Sciatic nerve (tissue), 2 donors: ENCODE measurements around the gene RBM4. TPM values are rescaled to one million over a fixed set of nuclear protein-coding genes. Genes with fewer than 3 reads are reported as not detected.

Source experiments
- ATAC-seq: fragments of 200-7000 bp; cut with Tn5 transposase; one replicate; pipeline ENCODE4 v1.9.1; 2020; ENCODE audit warnings: mild to moderate bottlenecking, moderate library complexity
- DNase-seq: peaks from one replicate; pipeline ENCODE4 v3.0.0-alpha.2; 2020; ENCODE audit warnings: low spot score
- intact Hi-C: fragments of 100-400 bp; cut with DNase I; formaldehyde crosslinking; loops from one replicate; pipeline ENCODE4 v1.14.2; 2022
- total RNA-seq: library from RNA; stranded (reverse); fragmentation: NEBNext Ultra II Directional; extraction: Animal tissue kit (Norgen Biotek cat#: 25700); gene quantifications from one replicate; pipeline ENCODE4 v1.2.1, GENCODE V29; 2021
- donor health status: DM: no; HTN: no; CAD: no.
- donor health status: DM: no; HTN: no; CAD: no.

RBM4 gene
- total RNA-seq, 1 donor from 2014 or later, result 88.6 TPM

DNA sequence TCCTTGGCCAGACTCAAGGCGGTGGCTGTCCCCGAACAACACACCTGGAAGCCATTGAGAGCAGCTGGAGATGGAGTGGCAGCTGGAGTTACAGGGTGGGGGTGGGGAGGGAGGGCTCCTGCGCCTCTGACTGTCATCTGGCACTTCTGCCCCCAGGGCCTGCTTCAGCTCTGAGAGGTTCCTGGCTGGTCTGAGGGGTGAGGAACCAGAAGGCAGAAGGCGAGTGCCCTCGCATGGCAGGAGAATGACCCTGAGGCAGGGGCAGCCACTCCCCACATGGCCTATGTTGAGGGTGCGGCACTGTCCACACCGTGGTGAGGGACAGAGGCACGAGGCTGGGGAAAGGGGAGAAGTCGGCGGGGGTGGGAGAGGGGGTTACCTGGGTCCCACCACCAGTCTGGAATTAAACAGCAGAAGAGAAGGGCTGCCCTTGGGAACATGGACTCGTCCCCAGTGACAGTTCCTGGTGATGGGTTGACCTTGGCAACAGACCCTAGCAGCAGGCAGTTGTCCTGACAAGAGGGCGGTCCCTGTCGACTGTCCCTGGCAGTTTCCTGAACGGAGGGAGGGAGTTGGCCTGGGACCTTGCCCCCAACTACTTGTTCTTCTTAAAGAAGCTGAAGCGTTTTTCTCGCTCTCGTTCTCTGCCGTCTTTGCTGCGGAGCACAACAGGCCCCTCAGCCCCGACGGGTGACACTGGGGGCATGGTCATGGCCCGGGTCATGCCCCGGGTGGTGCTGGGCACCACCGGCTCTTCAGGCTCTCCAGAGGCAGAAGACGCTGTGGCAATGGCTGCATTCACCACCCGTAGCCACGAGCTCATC, 47.0 kb downstream of the RBM4 start:
- intact Hi-C loops, result no loop called here
- no peak for DNase-seq
- ATAC-seq, result no peak

DNA sequence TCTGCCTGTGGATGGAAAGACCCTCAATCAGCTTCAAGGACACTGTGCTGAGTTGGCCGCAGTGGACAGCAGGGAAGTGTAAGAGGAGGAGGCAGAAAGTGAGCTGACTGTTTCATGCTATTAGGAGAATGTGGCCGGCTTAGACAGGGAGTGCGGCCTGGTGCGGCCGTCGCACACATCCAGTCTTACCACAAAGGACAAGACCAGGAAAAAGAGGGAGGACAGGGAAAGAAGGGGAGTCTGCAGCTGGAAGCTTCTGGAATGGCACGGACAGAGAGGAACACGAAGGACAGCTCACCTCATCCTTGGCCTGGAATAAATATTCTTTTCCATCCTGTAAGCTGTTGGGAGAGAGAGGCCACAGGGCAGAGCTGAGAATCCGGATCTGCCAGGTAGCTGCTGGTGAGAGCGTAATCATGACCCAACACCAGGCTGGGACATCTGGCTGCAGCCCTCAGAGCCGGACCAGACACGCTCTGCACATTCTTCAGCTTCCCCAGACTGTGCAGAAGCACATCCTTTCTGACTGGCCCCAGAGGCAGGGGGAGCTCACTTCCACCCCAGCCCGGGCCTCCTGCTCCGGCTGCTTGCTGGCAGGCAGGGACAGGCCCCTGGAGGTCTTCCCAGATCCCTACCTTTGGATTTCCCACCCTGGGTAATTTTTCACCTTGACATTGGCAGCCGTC, 47.7 kb downstream of the RBM4 start:
- ATAC-seq, result no peak
- intact Hi-C loops, result no loop called here

DNA sequence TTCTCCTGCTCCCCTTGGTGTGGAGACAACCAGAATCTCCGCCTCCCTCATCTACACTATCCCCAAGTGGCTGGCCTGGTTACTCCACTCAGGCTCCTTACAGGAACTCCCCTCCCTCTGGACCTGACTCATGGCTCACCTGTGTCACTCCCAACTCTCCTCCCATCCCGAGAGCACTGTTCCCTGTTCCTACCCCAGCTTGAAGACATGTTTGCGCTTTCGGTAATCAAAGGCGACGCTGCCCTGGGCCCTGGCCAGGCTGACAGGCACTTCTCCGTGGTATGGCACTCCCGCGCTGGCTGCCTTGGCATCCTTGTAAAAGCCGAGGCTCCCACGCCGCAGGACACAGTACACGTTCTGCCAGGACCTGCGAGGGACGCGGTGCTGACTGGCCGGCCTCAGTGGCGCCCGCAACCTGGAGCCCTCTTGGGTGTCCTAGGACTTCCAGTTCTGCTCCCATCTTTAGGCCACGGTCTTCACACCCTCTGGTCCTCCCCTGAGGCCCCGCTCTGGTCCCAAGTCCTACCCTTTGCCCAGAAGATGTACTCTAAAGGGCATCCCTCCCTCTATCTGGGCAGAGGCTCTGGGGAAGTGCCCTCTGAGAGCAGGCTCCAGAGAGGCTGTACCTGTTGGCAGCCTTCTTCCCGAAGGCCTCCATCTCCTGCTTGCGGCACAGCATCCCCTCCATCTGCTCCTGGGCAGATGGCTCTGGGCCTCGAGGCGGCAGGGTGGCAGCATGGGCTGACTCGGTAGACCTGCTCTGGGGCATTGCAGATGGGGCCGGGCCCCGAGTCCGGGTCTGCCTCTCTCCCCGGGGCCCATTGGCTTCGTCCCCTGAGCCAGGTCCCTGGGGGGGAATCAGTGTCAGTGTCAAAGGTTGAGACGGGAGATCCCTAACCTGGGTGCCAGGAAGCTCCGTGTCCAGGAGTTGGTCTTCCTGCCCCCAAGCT, 48.6 kb downstream of the RBM4 start:
- intact Hi-C loops, result no loop called here
- DNase-seq, result no peak
- no peak for ATAC-seq

More for the DNA sequence above, 47.7 kb downstream of the RBM4 start:
- no peak for DNase-seq

DNA sequence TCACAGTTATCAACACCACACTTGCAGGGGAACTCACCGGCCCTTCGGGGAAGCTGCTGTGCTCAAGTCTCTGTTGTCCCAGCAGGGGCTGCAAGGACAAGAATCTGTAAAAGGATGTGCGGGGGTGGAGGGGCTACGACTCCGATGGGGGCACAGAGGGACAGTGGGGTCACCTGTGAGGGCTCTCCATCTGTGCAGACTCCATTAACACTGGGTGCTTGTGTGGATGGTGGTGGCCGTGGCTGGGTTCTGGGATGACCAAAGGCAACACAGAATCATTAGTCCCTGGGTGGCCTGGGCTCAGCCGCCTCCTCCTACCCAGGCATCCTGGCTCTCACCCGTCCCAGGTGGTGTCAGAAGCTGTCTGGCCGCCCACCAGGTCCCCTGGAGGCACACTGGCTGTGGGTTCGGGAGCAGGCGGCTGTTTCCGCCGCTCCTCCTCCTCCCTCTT, 49.4 kb downstream of the RBM4 start:
- no peak for ATAC-seq
- no peak for DNase-seq
- intact Hi-C loops, result no loop called here

DNA sequence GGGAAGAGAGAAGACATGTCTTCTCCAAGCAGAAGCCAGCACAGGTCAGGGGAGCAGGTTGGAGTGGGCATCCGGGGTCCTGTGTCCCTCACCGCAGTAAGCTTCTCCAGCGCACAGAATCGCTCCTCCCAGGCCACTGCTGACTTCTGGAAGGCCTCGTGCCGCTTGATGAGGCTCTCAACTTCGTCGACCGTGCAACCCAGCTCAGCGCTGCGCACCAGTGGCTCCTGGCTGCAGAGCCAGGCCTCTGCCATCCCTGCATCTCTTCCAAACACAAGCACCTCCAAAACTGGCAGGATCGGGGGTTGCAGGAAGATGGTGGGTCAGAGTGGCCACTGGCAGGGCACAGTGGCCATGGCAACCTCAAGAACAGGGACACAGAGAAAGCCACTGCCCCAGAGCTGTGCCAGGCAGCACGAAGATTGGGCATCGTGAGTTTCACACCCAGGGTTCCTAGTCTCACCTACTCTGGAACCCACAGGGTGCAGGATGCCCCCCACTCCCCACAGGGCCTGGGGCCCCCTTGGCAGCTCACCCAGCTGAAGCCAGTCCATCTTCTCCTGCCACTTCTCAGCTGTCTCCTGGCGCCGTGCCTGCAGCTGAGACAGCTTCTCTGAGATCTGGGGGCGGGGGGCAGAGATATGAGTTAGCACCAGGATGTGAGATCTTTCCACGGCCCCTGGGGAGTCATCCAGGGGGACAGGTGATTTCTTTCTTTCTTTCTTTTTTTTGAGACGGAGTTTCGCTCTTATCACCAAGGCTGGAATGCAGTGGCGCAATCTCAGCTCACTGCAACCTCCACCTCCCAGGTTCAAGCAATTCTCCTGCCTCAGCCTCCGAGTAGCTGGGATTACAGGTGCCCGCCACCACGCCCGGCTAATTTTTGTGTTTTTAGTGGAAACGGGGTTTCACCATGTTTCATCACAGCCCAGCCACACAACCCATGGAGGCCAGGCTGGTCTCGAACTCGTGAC, 50.3 kb downstream of the RBM4 start:
- ATAC-seq (no peak), DNase-seq (no peak)
- intact Hi-C loops, result no loop called here

DNA sequence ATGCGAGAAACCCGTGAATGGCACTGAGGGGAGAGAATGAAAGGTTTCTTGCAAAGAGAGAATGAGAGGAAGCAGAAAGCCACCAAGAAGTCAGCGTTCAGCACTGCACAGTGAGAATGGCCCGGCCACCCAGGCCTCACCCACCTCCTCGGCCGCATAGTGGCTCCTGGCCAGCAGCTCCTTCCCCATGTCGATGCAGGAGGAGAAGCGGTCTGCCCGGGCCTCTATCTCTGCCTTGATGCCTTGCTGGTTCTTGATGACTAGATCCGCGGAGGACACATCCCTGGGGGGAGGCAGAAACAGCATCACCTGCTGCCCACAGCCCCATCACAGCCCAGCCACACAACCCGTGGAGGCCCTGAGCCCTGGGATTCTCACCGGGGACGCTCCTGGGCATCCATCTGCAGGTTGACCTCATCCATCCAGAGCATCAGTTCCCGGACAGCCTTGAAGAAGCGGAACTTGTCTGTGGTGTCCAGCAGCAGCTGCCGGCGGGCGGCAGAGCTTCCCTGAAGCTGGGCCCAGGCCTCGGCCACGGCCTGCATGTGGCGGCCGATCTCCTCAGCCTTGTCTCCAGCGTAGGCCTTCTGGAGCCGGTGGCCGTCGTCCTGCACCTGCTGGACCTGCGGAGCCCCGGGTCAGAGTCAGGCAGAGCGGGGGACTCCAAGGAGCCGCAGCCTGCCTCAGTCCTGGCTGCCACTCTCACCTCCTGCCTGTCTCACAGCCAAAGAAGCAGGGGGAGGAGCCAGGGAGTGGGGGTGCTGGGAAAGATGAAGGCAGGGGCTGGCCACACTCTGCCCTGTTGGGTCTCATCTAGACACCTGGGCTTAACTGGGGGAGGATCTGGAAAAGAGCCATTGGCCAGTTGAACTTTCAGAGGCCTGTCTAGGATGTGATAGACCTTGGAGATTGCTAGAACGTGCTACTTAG, 51.4 kb downstream of the RBM4 start:
- intact Hi-C loops, result no loop called here
- no peak for ATAC-seq

DNA sequence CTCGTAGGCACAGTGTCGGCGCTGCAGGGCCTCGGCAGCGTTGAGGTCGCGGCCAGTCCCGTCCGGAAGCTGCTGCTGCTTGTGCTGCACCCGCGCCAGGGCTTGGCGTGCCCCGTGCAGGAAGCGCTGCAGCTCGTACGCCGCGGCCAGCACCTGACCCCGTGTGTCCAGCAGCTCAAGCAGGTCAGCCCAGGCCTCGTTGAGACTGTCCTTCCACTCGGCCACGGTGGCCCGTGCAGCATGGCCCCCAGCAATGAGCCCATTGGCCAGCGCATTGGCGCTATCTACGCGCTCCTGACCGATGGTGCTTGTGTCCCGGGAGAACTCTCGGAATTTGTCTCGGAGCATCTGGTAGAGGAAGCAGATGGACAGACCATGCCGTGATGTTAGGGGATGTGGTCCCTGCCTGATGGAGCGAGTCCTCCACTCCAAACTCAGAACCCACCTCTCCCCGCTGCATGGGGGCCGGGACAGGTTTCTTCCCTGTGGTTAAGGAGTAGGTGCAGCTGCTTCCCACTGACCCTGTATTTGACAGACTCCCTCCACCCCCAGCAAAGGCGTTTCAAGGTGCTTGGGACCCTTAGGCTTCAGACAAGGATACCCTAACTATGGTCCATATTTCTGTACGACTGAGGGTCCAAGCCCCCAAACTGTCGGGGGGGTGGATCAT, 52.9 kb downstream of the RBM4 start:
- intact Hi-C loops, result no loop called here
- DNase-seq (no peak), ATAC-seq (no peak)

More for the DNA sequence above, 51.4 kb downstream of the RBM4 start:
- no peak for DNase-seq

DNA sequence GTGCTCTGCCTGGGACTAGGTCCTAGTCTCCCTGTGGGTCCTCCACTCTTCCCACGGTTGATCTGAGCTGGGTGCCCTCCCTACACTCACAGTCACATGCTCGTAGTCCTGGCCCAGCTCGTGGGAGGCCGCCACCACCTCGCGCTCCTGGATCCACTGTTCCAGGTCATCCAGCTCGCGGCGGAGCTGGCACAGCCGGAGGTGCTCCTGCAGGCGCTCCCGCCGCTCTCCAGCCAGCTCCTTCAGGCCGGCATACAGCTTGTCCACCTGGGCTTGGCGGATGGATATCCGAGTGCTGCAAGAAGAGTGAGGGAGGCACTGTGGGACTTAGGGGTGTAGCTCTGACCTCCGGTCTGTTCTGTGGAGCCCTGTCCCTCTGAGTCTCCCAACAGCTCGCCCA, 53.9 kb downstream of the RBM4 start:
- DNase-seq (no peak), ATAC-seq (no peak)
- intact Hi-C loops, result no loop called here

DNA sequence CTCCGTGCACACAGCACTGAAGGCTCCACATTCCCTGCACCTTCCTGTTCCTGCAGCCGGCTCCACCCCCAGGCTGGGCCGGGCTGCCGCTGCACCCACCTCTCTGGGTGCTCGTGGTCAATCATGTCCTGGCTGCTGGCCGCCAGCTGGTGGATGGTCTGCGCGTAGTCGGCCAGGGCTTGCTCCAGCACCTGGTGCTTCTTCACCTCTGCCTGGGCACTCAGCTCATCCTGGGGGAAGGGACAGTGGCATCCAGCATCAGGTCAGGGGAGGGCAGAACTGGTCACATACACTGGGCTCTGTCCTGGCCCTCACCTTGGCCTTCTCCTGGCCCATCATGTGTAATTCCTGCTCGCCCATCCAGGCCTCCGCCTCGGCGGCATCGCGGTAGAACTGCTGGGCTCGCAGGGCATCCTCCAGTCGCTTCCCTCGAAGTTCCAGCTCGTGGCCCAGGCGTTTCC, 54.4 kb downstream of the RBM4 start:
- no peak for DNase-seq
- intact Hi-C loops, result no loop called here
- ATAC-seq, result no peak

DNA sequence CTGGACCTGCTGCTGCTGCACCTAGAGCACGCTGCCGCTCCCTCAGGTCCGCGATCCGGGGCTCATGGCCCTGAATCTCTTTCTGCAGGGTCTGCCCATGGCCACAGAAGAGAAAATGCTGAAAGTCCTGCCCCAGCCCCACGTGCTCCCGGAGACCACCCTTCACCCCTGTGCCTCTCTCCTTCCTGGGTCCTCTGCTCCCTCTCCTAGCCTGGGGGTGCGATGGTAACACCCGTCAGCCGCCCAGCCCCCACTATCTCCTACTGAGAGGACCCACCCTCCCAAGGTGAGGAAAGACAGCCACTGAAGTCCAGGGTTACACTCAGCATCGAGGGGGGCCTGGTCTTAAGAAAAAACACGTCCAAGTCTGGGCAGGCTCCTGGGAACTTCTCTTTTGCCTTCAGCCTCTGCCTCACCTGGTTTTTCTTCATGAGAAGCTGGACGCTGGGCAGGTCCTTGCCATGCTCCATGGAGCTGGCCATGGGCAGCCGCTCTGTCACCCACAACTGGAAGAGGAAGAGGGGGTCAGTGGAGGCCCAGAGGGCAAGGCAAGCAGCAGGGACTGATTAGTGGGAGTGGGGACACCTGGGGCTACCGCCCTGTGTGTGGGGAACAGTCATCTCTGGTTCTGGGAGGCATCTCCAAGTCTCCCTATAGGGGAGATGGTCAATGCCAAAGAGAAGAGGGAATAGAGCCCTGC, 55.0 kb downstream of the RBM4 start:
- no peak for ATAC-seq
- intact Hi-C loops, result no loop called here
- DNase-seq, result no peak

DNA sequence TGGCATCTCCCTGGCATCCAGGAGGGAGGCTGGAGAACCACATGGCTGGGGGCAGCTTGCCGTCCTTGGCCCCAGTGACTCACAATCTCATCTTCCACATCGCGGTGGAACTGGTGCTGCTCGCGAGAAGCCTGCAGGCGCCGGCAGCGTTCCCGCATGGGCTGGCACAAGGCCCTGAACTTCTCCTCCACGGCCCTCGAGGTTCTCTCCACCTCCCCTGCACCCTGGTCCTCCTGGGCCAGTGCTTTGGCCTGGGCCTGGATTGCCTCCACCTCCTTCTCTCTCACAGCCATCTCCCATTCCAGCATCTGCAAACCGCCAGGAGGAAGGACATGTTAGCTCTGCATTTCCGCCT, 55.5 kb downstream of the RBM4 start:
- ATAC-seq, result no peak
- intact Hi-C loops, result no loop called here
- DNase-seq, result no peak

DNA sequence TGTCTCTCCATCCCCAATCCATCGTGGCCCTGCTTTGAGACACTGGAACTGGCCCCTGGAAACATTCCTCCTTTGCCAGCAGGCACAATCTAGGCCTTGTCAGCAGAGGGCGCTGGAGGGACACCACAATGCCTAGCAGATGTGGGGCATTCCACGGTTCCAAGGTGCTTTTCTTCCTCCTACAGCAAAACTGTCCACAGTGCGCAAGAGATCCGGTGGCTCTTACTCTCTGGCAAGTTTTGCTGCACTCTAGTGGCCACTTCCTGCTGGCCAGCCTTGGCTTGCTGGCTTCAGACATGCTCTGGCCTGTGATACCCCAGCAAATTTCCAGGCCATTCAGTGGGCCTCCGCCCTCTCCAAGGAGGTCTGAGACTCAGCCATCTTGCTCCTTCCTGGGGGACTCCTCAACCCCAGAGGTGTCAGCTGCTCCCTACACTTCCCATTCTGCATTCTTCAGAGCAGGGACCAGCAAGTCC, 56.3 kb downstream of the RBM4 start:
- DNase-seq (peak; percentile 92), ATAC-seq (peak; percentile 93)

More for the DNA sequence above, 56.3 kb downstream of the RBM4 start:
- intact Hi-C loops, result loop anchor here (5.0 kb wide), 1 partner anchor 143 kb away; no protein-coding TSS in a partner anchor
